ENCODE measurements around the gene ANGPTL2.
"Not testable (repeated sequence)": the region's sequence is repeated elsewhere in the genome, so short reads cannot be mapped to it uniquely, and the experiment has no call there.

Gene ANGPTL2, protein sequence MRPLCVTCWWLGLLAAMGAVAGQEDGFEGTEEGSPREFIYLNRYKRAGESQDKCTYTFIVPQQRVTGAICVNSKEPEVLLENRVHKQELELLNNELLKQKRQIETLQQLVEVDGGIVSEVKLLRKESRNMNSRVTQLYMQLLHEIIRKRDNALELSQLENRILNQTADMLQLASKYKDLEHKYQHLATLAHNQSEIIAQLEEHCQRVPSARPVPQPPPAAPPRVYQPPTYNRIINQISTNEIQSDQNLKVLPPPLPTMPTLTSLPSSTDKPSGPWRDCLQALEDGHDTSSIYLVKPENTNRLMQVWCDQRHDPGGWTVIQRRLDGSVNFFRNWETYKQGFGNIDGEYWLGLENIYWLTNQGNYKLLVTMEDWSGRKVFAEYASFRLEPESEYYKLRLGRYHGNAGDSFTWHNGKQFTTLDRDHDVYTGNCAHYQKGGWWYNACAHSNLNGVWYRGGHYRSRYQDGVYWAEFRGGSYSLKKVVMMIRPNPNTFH

DNA sequence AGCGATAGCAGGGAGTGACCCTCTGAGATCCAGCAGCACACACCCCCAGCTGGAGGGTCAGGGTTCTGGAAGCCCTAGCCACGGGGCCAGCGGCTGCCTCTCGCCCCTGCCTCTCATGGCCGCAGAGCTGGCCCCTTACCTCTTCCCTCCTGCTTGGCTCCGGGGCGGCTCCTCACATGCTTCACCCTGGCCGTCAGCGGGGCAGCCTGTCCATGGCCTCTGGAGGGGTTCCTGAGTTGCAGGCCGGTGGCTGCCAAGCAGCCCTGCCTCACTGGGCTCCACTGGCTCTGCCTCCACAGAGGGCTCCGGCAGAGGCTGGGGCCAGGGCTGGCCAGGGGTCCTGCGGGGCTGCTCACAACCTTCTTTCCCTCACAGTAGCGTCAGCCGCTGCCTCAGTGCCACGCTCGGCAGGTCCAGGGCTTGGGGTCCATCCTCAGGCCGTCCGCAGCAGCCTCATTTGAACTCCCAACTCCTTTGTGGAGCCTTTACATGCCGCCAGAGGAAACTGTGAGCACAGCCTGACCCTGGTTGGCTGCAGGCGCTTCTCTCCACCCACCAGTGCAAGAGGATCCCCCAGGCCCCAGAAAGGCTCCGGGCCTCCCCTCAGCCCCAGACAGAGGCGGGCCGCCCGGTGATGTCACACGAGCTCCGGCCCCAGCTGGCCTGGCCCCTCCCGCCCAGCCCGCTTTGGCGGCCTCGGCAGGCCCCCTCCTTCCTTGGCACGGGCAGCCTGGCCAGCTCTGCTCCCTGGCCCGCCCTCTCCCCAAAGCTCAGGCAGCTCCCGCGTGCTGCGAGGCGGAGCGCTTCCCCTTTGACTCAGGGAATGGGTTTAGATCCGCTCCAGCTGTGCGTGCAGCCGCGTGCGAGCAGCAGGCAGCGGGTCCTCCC is at the start of gene ANGPTL2:
ANGPTL2 (minus strand) TSS at position 460 of the 888 bp plus-strand sequence. CDS start 13,904 bp downstream, outside the sequence.
- peak; percentile 51 for DNase-seq (ENCODE audit: low read depth)

DNA sequence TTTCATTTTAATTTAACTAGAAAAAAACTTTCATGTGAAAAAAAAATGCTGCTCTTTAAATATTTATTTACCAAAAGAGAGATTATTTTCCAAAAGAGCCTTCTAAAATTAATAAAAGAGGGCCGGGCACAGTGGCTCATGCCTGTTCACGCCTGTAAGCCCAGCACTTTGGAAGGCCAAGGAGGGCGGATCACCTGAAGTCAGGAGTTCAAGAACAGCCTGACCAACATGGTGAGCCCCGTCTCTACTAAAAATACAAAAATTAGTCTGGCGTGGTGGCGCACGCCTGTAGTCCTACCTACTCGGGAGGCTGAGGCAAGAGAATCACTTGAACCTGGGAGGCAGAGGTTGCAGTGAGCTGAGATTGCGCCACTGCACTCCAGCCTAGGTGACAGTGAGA is 48.9 kb upstream of the ANGPTL2 start:
- DNase-seq (ENCODE audit: low read depth) = not testable (repeated sequence)

DNA sequence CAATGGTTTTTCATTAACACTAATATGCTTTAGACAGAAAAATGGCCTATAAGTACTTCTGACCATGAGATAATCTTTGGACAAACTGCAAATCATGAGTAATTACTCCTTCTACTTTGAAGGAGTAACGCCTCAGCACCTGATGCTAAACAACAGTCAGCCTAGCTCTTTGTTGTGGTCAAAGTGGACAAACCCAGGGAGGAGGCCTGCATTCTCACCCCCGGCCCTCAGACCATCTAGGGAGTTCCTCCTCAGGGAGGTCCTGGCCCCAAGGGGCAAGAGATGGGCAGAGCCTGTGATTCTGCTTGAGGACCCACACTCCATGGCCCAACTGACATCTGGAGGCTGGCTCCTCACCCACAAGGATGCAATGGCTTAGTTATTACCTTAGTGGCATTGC is 48.2 kb upstream of the ANGPTL2 start:
- DNase-seq (ENCODE audit: low read depth) = no peak

DNA sequence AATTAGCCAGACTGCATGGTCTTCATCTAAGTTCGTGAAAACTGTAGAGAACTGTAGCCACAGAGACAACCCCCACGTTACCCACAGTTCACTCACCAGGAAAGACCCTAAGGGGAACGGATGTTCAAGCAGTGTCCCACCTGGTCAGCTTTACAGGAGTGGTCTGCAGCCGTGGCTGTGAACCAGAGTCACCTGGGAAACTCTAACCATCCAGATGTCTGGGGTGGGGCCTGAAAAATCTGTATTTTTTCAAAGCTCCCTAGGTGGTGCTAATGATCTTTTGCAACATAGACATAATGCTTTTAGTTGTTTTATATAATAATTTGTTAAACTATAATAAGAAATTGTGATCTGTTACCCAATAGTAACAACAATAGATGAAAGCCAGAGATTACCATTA is 47.7 kb upstream of the ANGPTL2 start:
- DNase-seq (ENCODE audit: low read depth) = no peak

DNA sequence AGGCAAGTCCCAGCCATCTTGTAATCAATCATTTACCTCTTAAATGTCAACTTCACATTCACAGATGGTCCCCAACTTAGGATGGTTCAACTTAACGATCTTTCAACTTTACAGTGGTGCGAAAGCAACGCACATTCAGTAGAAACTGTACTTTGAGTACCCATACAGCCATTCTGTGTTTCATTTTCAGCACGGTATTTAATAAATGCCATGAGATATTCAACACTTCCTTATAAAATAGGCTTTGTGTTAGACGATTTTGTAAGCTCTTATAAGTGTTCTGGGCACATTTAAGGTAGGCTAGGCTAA is 47.1 kb upstream of the ANGPTL2 start:
- DNase-seq (ENCODE audit: low read depth) = no peak

DNA sequence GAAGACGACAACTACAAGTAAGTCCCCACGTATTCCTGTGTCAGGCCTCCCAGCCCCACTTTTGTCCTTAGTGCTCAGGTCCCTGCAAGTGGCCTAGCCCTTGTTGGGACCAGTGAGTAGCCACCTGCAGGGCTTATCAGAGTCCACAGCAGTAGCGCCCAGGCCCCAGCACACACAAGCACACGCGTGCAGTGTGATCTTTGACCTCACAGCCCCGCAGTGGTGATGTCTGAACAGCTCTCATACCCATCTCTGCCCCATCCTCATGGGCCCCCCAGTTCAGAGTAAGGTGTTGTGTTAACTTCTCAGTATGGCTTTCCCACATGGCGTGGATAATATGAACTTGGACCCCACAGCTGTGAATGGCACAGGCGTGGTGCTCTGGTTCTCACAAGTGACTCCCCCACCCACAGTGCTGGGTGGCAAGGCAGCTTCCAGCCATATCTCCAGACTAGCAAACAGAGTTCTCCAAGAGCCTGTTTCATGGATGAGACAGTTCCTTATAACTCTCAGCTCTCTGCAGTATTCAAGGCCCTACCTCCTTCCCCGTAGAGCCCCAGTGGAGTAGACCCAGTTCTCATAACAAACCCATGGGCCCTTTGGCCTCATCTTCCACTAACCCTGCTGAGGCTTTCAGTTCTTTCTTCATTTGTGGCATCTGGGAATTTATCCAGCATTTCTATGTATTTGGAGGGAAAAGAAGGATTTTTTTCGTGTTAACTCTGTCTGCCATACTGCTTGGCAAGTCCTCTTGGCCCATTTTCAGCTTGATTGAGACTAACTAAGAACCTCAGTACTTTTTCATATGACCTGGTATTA is 46.5 kb upstream of the ANGPTL2 start:
- no peak for DNase-seq (ENCODE audit: low read depth)

DNA sequence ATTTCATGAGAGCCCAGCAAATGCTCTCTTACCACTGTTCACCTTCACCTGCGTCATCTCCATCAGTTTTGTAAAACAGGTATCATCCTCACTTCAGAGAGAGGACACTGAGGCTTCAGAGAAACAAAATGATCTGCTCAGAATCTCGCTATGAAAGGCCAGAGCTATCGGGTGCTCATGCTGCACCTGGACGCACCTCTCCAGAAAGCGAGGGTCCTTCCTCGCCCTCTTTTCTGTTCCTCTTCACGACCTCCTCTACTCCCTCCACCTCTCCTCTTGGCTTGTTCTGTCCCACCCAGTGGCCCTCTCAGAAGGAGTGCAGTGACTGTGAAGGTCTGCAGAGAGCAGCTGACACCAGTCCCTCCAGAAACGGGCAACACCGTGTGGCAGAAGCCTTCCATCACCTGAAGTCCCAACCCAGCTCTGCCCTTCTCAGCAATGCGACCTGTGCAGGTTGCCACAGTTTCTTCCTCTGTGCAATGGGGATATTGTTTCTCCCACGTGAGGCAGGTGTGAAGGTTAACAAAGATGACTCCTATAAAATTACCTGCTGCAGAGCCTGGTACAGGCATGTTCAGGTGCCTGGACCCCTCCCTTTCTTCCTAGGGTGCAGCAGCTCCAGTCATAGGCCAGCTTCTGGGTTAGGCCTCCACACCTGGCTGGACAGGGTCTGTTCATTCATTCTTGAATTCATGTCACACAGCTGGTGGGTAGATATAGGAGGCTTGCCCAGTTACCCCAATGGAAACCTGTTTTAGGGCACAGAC is 45.3 kb upstream of the ANGPTL2 start:
- no peak for DNase-seq (ENCODE audit: low read depth)

DNA sequence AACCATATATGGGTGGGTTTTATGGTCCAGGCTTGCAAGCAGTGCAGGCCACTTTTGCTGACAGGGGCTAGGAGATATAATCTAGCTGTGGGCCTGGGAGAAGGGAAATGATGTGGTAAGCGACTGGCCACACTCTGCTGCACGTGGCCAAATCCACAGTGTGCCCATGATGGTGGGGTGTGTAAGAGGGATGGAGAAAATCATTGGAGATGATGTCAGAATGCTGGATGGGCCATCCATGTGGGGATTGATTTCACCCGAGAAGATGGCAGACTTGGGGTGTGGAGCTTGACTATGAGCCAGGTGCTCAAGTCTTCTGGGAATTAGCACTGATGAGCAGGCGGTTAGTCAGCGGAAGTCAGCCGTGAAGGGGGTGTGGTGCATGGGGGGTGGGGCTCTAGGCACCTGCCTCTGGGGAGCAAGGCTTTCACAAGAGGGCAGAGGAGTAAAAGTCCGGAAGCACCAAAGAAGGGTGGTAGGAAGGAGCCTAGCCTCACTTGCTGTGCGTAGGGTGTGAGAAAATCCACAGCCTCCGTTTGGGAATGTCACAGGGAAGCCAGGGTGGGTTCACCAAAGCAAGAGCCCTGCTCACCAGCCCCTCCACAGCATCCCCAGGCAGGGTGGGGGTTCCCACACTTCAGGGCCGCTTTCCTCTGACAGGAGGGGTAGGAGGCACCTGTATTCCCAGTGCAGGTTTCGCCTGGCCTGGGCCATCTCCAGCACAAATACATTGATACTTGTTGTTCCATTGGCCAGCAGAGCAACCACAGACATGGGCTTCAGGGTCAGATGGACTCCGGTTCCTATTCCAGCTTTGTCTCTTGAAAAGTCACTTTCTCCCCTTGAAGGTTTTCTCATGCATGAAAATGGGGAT is 44.5 kb upstream of the ANGPTL2 start:
- DNase-seq (ENCODE audit: low read depth) = peak; percentile 33

DNA sequence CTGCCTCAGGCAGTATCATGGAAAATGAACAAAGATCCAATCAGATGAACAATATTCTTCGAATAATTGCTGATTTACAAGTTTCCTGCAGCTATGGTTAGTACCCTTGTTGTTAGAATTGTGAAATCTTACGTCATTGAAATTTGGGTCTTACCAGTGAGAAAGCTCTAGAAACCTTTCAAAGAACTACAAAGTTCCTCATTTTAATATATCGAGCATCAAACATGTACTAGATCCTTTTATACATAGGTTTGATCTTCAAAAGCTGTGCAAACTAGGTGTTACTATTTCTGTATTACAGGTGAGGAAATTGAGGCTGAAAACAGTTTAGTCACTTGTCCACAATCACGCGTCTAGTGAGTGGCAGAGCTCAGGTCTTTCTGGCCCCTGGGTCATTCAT is 43.7 kb upstream of the ANGPTL2 start:
- DNase-seq (ENCODE audit: low read depth) = no peak

DNA sequence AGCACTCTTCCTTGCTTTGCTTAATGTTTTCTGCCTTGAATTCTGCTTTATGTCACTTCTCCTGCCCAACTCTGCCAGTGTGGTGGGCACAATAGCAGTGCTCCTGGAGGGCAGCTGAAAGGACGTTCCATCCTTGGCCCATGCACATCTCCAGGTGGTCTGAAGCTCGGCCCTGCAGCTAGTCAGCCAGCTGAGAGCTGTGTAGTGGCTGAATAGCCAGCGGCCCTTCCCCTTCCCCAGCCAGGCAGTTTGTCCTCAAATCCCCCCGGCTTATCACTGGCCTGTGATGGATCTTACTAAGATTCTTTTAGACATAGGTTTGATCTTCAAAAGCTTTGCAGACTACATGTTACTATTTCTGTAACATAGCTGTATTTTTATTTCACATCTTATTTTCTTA is 42.7 kb upstream of the ANGPTL2 start:
- DNase-seq (ENCODE audit: low read depth) = no peak

DNA sequence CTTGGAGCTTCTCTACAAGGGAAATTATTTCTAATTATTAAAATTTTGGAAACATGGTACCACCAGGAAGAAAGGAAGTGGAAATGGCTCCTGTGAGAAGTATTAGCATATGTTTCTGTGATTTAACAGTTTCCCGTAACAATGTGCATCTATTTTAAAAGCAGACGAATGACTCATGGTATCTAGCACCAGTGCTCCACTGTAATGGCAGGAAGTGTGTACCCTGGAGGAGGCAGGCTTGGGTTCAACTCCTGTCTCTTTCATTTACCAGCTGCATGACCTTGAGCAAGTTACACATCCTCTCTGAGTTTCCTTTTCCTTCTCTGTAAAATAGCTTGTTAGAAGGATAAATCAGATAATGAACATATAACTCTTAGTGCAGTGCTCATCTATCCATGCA is 41.0 kb upstream of the ANGPTL2 start:
- no peak for DNase-seq (ENCODE audit: low read depth)

DNA sequence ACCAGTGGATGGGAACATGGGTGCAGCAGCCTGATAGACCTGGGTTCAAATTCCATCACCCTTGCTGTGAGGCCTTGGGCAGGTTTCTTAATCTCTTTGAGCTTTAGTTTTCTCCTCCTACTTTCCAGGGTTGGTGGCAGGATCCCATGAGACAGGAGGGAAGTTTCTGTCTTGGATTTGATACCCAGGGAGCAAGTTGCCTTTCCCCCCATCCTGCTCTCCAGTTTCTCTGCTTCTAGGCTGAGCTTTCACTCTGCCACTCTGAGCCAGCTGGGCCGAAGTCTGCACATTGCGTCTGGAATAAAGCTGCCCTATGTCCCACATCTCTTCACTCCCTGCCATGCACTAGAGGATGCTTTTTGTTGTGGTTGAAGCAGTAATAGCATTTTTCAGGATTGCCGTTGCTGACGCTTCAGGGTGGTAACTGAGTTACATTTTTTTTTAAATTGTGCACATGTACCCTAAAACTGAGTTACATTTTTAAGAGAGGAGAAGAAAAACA is 40.5 kb upstream of the ANGPTL2 start:
- no peak for DNase-seq (ENCODE audit: low read depth)

DNA sequence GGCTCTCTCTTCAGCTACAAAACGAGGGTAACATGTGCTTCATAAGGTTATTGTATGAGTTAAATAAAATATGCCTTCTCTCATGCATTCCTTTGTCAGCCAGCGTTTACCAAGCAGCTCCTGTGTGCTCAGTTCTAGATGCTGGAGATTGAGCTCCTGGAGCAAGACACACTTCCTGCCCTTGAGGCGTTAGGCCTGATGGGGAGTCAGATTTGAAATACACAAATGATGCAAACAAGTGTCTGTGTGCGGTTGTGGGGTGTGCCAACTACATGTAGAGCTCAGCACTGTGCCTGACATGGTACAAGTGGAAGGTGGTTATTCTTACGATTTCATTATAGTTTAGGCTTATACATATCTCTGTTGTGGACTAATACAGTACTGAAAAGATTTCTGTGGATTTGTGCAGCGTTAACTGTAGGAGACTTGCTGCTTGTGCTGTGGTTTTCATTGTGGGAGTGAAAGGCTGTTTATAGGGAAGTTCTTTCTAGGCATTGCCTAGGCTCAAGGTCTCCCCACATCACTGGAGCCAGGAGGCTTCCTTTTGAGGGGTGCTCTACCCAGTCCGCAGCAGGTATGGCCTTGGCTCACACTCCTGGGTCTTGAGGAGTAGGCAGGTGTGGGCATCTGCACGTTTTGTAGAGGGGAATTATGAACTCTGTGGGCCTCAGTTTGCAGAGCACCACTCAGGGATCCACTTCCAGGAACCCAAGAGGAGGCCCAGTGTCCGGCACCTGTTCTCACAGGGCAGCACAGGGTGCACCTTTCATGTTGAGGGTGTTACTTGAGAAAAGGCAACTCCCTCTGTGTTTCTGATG is 39.8 kb upstream of the ANGPTL2 start:
- DNase-seq (ENCODE audit: low read depth) = no peak

DNA sequence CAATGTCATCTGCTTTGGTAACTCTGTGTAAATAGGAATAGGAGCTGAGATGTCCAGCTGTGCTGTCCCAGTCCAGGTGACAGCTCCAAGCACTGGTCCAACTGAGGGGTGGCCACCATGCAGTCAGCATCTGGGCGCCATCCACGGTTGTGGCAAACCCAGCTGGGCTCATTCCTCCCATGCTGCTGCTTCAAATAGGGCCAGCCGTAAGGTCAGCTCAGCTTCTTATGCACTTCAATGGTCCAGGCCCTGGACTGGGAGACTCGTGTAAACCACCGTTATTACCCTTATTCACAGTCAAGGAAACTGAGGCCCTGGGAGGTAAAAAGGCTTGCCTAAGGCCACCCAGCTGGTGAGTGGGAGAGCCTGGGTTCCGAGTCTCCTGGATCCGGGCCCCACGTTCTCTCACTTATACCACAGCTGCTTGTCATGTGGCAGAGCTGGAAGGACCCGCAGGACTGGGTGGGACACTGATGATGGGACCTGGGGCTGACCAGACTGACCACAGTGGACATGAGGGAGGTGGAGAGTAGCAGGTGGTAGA is 38.7 kb upstream of the ANGPTL2 start:
- DNase-seq (ENCODE audit: low read depth) = no peak

DNA sequence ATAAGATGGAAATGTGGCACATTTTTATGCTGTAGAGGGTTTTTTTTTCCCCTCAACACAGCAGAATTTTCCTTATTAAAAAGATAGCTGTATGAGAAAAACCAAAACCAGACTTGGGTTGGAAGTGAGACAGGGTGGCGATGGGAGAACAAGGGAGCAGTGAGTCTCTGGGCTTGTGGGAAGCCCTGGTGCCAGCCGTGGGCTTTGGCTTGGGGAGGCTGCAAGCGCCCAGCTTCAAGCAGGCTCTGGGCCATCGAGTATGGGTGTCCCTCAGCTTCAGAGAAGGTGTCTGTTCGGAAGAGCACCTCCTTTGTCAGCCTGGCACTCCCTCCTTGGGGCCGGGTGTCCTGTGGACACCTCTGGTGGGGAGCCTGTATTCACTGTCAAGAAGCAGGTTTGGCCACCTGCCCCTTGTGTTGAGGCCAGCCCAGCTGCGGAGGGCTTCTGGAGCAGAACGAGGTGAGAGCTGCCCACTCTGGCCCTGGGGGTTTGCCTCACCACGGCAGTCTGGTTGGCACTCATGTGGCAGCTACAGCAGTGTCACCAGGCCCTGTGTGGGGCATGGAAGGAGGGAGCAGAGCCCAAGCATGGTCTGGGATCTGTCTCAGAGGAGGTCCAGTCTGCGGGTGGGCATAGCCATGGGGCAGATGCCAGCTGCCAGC is 37.6 kb upstream of the ANGPTL2 start:
- no peak for DNase-seq (ENCODE audit: low read depth)

DNA sequence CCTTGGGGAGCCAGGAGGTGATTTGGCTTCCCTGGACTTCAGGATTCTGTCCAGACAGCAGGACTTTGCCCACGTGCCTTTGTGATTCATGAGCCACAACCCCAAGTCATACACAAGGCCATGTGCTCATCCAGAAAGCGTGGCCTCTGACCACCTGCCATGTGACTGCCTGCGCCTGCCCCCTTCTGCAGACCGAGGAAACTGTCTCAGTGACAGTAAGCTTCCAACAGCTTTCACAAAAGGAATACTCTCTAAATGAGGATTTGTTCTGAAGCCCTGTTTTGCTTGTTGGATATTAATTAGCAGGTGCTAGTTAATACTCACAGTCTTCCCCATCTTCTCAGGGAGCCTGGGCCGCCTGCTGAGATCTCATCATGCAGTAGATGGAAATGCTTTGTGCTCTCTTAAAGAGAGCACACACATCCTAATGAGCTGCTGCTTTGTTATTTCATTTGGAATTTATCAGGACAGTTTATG is 36.9 kb upstream of the ANGPTL2 start:
- peak; percentile 59 for DNase-seq (ENCODE audit: low read depth)

DNA sequence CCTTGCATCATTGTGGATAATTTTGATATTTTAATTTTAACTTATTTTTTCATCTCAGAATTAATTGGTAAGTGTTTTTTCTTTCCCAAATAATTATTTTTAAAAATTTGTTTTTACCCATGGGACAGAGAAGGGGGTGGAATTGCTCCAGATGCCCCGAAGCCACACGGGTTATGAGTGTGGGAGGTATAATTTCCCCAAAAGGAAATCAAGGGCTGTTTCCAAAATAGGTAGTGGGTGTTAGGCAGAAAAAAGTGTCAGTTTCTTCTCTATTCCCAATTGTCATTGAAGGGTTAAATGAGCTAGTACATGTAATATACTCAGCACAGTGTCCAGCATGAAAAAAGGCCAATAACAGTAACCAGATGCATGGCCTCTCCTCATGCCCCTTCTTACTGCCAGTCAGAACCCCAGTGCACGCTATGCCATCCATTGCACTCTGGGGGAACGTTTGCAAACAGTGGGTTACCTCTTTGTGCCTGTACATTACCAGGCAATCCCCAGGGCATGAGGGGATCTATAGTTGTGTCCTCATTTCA is 36.4 kb upstream of the ANGPTL2 start:
- DNase-seq (ENCODE audit: low read depth) = no peak

DNA sequence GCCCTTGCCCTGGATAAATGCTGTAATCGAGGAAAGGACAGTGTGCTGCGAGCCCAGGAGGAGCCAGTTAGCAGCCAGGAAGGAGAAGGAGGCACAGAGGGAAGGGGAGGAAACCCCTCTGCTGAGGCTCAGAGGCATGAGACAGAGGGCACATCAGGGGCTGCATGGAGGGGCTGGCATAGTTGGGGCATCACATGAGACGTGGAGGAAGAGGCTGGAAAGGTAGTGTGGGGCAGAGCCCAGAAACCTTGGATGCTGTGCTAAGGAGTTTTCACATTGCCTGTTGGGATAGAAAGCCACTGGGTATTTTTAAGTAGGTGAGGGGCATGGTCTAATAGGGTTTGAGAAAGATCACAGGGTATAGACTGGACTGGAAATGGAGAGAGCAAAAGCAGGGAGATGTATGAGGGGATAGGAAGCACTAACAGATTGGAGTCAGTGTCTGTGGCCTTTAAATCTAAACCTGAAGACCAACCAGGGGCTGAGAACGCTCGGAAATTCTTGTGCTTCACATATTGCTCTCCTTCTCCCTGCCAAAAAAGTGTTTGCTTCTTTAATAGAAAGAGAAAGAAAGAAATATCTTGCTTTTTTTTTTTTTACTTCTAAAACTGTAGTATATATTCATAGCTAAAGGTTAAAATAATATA is 33.0 kb upstream of the ANGPTL2 start:
- DNase-seq (ENCODE audit: low read depth) = no peak

All from HS-27A (cell line).